A204.1 (cell line): ENCODE measurements around the gene CADPS2.
"Not testable (repeated sequence)": the region's sequence is repeated elsewhere in the genome, so short reads cannot be mapped to it uniquely, and the experiment has no call there.

ENCODE experiments used
- FAIRE-seq: peaks from 2 replicates; lab custom pipeline; 2012; peaks lifted over from hg19 to GRCh38; lab: Jason Lieb, UNC

Gene CADPS2

DNA sequence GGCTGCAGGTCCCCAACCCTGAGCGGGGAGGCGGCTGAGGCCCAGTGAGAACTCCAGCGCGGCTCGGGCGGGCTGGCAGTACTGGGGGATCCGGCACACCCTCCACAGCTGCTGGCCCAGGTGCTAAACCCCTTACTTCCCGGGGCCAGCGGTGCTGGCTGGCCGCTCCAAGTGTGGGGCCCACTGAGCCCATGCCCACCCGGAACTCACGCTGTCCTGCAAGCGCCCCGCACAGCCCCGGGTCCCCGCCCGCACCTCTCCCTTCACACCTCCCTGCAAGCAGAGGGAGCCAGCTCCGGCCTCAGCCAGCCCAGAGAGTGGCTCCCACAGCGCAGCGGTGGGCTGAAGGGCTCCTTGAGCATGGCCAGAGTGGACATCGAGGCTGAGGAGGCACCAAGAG, 212.3 kb downstream of the CADPS2 start:
- no peak for FAIRE-seq

DNA sequence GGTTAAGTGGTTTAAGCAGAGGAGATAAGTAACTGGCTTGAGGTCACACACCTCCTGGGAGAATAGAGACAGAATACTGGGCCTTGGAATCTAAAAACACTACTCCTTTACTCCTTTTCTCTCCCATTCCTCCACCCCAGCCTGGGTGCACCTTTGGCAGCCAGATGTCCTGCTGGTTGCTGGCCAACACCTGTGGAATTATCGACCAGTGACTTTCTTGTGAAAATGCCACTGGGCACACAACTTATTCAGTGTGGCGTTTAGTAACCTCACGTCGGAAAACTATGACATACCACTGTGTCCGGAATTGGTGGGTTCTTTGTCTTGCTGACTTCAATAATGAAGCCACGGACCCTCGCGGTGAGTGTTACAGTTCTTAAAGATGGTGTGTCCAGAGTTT, 213.7 kb downstream of the CADPS2 start:
- no peak for FAIRE-seq

GRCh38 chr7:122663733-122664132, 222.5 kb downstream of the CADPS2 start:
- no peak for FAIRE-seq

GRCh38 chr7:122658856-122659255, 227.4 kb downstream of the CADPS2 start:
- no peak for FAIRE-seq

- no peak for FAIRE-seq
Measured at GRCh38 chr7:122653685-122654084, 232.6 kb downstream of the CADPS2 start.

DNA sequence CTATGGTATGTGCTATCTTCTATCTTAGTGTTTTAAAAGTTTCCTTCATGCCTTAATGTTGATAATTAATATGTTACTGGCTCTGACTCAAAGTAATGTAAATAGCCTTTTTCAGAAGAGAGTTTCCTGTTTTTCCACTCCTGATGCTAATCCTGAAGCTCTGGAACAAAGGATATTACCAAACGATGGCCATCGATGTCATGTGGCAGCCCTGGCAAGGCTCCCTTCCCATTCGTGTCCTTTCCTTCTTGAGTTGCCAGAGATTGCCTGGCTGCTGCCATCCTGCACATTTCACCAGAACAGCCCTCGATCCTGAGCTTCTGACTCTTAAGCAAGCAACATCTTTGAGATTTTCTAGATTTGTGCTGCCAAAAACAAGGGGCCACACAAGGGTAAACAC, 233.4 kb downstream of the CADPS2 start:
- no peak for FAIRE-seq

DNA sequence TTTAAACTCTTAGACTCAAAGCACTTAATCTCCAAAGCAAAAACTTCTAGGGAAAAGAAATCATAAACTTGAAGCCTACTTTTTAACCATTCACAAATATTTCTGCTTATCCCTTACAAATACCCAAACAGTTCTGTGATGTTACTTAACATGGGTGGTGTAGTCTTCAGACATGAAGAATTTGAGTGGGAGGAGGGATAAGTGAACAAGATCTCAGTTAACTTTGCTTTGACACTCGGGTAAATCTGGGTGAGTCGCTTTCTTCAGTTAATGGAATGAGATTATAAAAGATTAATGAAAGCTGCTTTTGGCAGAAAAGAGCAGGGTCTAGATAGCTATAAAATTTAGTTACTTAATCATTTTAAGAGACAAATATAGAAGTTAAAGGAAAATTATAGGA, 234.8 kb downstream of the CADPS2 start:
- no peak for FAIRE-seq

DNA sequence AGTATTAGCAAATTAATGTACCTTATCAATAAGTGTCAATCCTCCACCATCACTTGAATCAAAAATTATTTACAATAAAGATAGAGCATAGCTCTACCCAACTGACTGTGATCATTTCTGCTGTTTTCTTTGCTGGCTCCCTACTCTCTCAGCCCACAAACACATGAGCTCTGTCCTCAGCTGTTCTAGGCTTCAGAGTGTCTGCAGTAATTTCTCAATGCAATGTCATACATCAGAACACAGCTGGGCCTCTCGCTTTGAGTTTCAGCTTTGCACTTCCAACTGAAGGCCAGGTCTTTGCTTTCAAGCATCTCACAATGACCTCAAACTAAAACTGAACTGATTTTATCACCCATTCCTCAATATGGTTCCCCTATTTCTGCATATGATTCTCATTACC, 243.0 kb downstream of the CADPS2 start:
- no peak for FAIRE-seq

- FAIRE-seq = no peak
Measured at GRCh38 chr7:122638459-122638858, 247.8 kb downstream of the CADPS2 start.

DNA sequence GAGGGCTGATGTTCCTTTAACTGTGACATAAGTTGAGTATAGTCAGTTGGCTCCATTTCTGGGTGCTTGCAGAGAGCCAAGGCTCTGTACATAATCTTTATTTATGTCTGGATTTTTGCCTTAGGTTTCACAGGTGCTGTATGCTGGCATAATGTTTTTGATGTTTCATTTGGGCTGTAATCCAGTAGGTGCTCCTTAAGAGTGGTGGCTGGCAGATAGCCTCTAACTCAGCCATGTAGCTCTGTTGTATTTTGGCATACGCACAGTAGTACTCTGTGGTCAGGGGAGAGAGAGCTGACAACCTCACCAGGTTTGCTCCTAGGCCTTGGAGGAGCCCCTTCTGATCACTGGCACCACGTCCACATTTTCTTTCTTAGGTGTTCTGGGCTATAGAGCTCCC, 248.5 kb downstream of the CADPS2 start:
- no peak for FAIRE-seq

DNA sequence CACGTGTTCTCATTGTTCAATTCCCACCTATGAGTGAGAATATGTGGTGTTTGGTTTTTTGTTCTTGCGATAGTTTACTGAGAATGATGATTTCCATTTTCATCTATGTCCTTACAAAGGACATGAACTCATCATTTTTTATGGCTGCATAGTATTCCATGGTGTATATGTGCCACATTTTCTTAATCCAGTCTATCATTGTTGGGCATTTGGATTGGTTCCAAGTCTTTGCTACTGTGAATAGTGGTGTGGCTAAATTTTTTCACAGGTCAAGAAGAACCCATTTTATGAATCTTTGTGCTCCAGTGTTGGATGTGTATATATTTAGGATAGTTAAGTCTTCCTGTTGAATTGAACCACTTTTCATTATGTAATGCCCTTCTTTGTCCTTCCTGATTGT, 250.8 kb downstream of the CADPS2 start:
- FAIRE-seq = not testable (repeated sequence)

DNA sequence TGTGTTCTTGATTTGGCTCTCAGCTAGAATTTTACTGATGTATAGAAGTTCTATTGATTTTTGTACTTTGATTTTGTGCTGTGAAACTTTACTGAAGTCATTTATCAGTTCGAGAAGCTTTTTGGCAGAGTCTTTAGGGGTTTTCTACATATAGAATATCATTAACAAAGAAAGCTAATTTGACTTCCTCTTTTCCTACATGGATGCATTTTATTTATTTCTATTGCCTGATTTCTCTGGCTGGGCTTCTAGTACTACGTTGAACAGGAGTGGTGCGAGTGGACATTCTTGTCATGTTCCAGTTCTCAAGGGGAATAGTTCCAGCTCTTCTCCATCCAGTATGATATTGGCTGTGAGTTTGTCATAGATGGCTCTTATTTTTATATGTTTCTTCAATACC, 252.8 kb downstream of the CADPS2 start:
- no peak for FAIRE-seq

- FAIRE-seq = no peak
Measured at GRCh38 chr7:122632238-122632637, 254.0 kb downstream of the CADPS2 start.

GRCh38 chr7:122629412-122629953, 256.8 kb downstream of the CADPS2 start:
- FAIRE-seq = no peak

GRCh38 chr7:122628651-122629411, 257.4 kb downstream of the CADPS2 start:
- no peak for FAIRE-seq

- FAIRE-seq = no peak
Measured at GRCh38 chr7:122626785-122627184, 259.5 kb downstream of the CADPS2 start.

- no peak for FAIRE-seq
Measured at GRCh38 chr7:122622682-122623081, 263.6 kb downstream of the CADPS2 start.

DNA sequence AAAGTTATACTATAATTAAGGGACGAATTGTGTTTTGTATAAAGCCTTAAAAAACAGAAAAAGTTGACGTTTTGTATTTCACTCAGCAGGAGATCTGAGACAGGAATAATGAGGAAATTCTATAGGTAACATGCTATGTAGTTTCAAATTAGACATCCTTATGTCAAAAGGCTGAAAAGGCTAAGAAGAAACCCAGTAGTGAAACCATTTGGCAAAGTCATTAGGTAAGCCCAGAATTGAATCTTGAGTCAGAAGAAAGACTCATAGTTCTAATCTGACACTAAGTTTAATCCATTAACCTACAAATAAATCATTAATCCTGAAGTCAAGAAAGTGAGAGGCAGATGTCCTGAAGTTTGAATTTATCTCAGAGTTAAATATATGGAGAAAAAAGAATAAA, 266.6 kb downstream of the CADPS2 start:
- no peak for FAIRE-seq

DNA sequence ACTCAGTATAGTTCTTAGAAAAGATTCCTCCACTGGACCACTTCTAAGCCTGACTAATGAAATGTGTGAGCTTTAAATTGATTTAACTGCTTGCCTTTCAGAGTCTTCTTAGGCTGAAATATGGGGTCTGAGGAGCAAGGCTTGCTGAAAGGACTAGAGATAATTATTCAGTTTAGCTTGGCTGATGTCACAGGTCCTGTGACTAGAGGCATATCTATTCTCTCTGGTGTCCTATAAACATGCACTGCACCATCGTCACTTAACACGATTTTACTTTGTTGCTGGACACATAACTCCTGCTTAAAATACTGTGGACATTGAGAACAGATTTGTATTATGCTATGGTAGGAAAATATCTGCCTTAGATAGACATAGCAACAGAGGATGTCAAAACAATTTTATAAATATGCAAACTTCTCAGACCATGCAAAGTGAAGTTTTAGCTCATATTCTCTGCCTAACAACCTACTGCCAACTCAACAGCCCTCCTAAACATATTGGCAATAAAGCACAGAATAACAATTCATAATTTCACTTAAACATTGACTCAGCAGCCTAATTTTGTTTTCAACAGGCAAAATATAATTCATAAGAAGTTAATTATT, 267.6 kb downstream of the CADPS2 start:
- FAIRE-seq = no peak

DNA sequence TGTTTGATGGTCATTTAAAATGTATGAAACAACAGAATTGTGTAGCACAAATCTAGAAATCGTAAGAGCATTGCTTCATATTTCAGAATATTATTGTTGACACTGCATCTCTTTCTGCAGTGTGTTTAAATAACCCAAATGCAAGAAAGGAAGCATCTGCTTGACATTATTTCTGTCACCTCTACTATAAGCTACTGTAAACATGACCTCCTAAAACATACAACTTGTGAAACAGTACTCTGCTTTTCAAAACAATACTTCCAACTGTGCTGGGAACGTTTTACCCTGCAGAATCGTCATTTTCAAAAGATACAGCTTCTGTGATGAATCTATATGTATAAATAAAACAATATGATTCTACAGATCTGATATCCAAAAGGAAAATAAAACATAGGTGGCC, 269.3 kb downstream of the CADPS2 start:
- FAIRE-seq = no peak

DNA sequence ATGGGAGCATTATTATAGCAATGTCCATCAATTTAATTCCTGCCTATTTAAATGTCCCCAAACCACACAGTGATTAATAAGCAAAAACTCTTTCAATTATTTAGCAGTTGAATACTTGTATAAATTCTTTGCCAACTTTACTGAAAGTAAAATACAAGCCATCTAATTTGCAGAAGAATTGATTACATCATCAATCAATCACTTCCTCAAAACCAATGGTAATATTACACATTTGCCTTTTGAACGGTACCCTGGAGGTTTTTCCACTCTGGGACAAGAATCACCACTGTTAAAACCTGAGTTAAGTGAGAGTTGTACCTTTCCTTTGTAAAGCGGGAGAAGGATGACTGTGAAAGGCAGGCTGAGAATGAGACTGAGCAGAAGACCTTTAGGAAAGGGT, 280.3 kb downstream of the CADPS2 start:
- FAIRE-seq = no peak

DNA sequence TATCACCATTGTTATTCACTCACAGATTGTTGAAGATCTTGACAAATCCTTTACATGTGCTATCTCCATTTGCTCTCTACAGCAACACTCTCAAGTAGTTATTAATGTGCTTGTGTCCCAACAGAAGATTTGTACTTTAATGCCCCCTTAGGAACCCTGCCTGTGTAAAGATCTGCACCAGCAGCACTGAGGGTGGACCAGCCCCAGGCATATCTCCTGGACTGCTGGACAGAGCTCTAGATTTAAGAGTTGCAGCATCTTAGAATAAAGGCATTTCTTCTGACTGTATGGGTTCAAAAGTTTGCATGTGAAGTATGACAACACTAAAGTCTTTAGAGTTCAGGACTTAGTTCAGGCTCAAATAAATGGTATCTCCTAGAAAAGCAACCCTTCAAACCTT, 282.0 kb downstream of the CADPS2 start:
- FAIRE-seq = no peak

GRCh38 chr7:122602800-122603199, 283.5 kb downstream of the CADPS2 start:
- FAIRE-seq = no peak

DNA sequence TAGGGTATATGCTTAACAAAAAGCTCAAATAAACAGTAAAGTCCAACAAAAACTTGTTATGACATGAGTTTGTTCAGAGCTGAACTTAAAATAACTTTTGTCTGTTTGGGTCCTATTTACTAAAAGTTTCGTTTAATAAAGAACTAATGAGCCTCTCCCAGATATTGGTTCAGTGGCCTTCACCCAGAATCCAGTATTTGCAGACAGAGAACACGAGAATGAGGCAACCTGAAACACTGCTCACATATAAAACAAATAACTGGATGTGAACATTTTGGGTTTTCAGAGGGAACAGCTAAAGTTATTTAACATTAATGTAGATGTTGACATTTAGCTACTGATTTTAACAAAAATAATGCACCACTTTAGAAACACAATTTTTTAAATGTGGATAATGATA, 285.6 kb downstream of the CADPS2 start:
- FAIRE-seq = no peak
